AG04450 (cell line): ENCODE data around the gene PATL2. TPM values are rescaled to one million over a fixed set of nuclear protein-coding genes. Genes with fewer than 3 reads are reported as not detected.
"Not testable (repeated sequence)": the region's sequence is repeated elsewhere in the genome, so short reads cannot be mapped to it uniquely, and the experiment has no call there.

Source experiments
- CTCF ChIA-PET: fragments of 300-600, 350-600 bp; formaldehyde crosslinking; extraction: SDS; loops from one replicate; lab custom pipeline; 2022; ENCODE audit warnings: antibody characterized with exemption, inconsistent platforms; lab: Charles Lee
- POLR2A ChIA-PET: fragments of 350-600 bp; formaldehyde crosslinking; extraction: SDS; loops from one replicate; lab custom pipeline; 2021; ENCODE audit warnings: antibody characterized with exemption, inconsistent platforms; lab: Yijun Ruan, JAX
- DNase-seq: peaks from one replicate; pipeline ENCODE4 v3.0.0-alpha.2; 2011; ENCODE audit warnings: low read depth, low spot score
- H3K27ac ChIP-seq: one replicate; pipeline ENCODE4 v1.5.1; 2012; ENCODE audit warnings: low read depth, low read length, control low read depth
- H3K27me3 ChIP-seq: one replicate; pipeline ENCODE4 v1.6.0; 2012; ENCODE audit warnings: low read length; ENCODE audit not compliant: control insufficient read depth, insufficient read depth
- H3K4me3 ChIP-seq: 2 replicates; pipeline ENCODE4 v1.5.1; 2011; ENCODE audit warnings: mild to moderate bottlenecking, low read depth, low read length, control low read depth
- H3K9me3 ChIP-seq: 2 replicates; pipeline ENCODE4 v1.5.1; 2012; ENCODE audit warnings: low read length; ENCODE audit not compliant: control insufficient read depth, insufficient read depth
- CTCF ChIP-seq: IDR thresholded peaks from 2 replicates; pipeline ENCODE4 v1.5.1; 2011; ENCODE audit warnings: low read depth, low read length, control low read depth, inconsistent platforms
- polyA plus RNA-seq: library from polyadenylated mRNA; depleted of rRNA; stranded (reverse); fragments of >200 nt; gene quantifications from 2 replicates; pipeline ENCODE4 v1.2.3, GENCODE V29; 2011

Gene PATL2
- polyA plus RNA-seq, 1 experiment = 0.50 TPM

- H3K27me3 ChIP-seq = peaks cover 10% of the 10 kb centered on the region
- no peak for TF ChIP-seq CTCF
- H3K27ac ChIP-seq = no peak overlapping the region
- no peaks in the 10 kb centered on the region; the same call in 1 of the 2 replicates for H3K9me3 ChIP-seq
- DNase-seq = no peak
- POLR2A ChIA-PET = no interaction called here
- no peak overlapping the region for H3K4me3 ChIP-seq
- CTCF ChIA-PET = interaction anchor here (0.7 to 0.8 kb wide), 2 partner anchors 12 to 40 kb away, joined by 3 to 4 read pairs; partner anchors contain the start of gene PATL2
Observed at GRCh38 chr15:44698641-44699040, 12.5 kb downstream of the PATL2 start.

GRCh38 chr15:44697014-44697413 is 14.1 kb downstream of the PATL2 start:
- no peak for DNase-seq
- POLR2A ChIA-PET = no interaction called here
- CTCF ChIA-PET = no interaction called here
- no peak overlapping the region for H3K4me3 ChIP-seq
- peaks cover 11% of the 10 kb centered on the region for H3K27me3 ChIP-seq
- no peak overlapping the region for H3K27ac ChIP-seq
- TF ChIP-seq CTCF = no peak
- H3K9me3 ChIP-seq = no peaks in the 10 kb centered on the region; the same call in 1 of the 2 replicates

GRCh38 chr15:44695294-44695693 is 15.8 kb downstream of the PATL2 start:
- ChIA-PET POLR2A (no interaction called here), CTCF (interaction anchor here (0.6 kb wide), 1 partner anchor 431 kb away, joined by 3 read pairs; no protein-coding TSS in a partner anchor)
- Histone ChIP-seq H3K27me3 (peaks cover 9% of the 10 kb centered on the region), H3K4me3 (no peak overlapping the region), H3K27ac (no peak overlapping the region), H3K9me3 (no peaks in the 10 kb centered on the region)
- TF ChIP-seq CTCF = no peak
- no peak for DNase-seq

GRCh38 chr15:44694416-44694815 is 16.7 kb downstream of the PATL2 start:
- CTCF ChIA-PET = no interaction called here
- POLR2A ChIA-PET = no interaction called here
- H3K9me3 ChIP-seq = no peaks in the 10 kb centered on the region
- H3K4me3 ChIP-seq = no peak overlapping the region
- no peak for TF ChIP-seq CTCF
- DNase-seq = no peak
- H3K27ac ChIP-seq = no peak overlapping the region
- peaks cover 9% of the 10 kb centered on the region for H3K27me3 ChIP-seq

GRCh38 chr15:44692659-44693058 is 18.5 kb downstream of the PATL2 start:
- ChIA-PET CTCF (interaction anchor here (1.4 kb wide), 1 partner anchor 43 kb away, joined by 3 read pairs; the partner anchor contains the start of gene TRIM69), POLR2A (no interaction called here)
- Histone ChIP-seq H3K4me3 (no peak overlapping the region), H3K27me3 (peaks cover 9% of the 10 kb centered on the region), H3K9me3 (no peaks in the 10 kb centered on the region), H3K27ac (no peak overlapping the region)
- no peak for DNase-seq
- TF ChIP-seq CTCF = no peak

GRCh38 chr15:44690245-44690644 is 20.9 kb downstream of the PATL2 start:
- DNase-seq, POLR2A ChIA-PET, H3K27ac ChIP-seq, H3K27me3 ChIP-seq, H3K9me3 ChIP-seq, H3K4me3 ChIP-seq: not testable (repeated sequence)
- CTCF ChIA-PET = interaction anchor here (1.1 kb wide), 1 partner anchor 26 kb away, joined by 5 read pairs; no protein-coding TSS in a partner anchor

GRCh38 chr15:44689318-44689717 is 21.8 kb downstream of the PATL2 start:
- POLR2A ChIA-PET, CTCF ChIA-PET, DNase-seq, H3K27me3 ChIP-seq, H3K4me3 ChIP-seq, H3K27ac ChIP-seq, H3K9me3 ChIP-seq: not testable (repeated sequence)
